Measurements from ENCODE around the gene TMEM238. TPM values are rescaled to one million over a fixed set of nuclear protein-coding genes. Genes with fewer than 3 reads are reported as not detected.

The TMEM238 gene
- total and polyA plus RNA-seq, 2 donors (not counting 1 experiment from before 2014, with no cell fraction given), result 0.33 TPM; not detected in 1

DNA sequence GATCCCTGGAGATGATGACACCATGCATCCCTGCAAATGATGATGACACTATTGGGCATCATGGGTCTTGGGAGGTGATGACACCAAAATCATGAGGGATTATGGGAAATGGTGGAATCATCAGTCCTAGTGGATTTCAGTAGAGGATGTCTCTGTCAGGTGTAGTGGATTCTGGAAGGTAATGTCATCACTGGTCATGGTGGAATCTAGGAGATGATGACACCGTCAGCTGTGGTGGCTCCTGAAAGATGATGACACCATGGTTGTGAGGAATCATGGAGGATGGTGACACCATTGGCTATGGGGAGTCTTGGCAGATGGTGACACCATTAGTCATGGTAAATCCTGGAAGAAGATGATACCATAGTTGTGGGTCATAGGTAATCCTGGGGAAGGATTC, 47.1 kb upstream of the TMEM238 start:
- Histone ChIP-seq H3K4me2 (ENCODE audit: extremely low read depth, insufficient read depth, low read length) (no peak overlapping the region), H3K4me3 (replicated peaks in 1 of 4; ENCODE audit: control extremely low read depth in 1 of 4, insufficient read depth in 1 of 4, low read depth in 3 of 4, low read length in 4 of 4) (no peak overlapping the region), H3K9ac (ENCODE audit: insufficient read depth, low read length) (no peak overlapping the region), H3K27ac (ENCODE audit: insufficient read depth, low read length) (no peak overlapping the region), H3K4me1 (ENCODE audit: control insufficient read depth, extremely low read depth, insufficient read depth, low read length) (no peaks in the 10 kb centered on the region), H3K9me3 (ENCODE audit: control insufficient read depth, insufficient read depth, low read depth, low read length) (no peaks in the 10 kb centered on the region), H2AFZ (ENCODE audit: low read length) (no peak overlapping the region), H3K27me3 (ENCODE audit: control insufficient read depth, insufficient read depth, low read length) (no peaks in the 10 kb centered on the region), H3K79me2 (ENCODE audit: control insufficient read depth, insufficient read depth, low read length) (no peaks in the 10 kb centered on the region), H3K36me3 (ENCODE audit: control insufficient read depth, insufficient read depth, low read length) (no peaks in the 10 kb centered on the region), H4K20me1 (ENCODE audit: control insufficient read depth, extremely low read depth, insufficient read depth, low read length) (no peaks in the 10 kb centered on the region)
- TF ChIP-seq EZH2 (IDR thresholded peaks at IDR 0.05; ENCODE audit: low read length, missing control alignments), result no peak
- TF ChIP-seq, protein P1, sequence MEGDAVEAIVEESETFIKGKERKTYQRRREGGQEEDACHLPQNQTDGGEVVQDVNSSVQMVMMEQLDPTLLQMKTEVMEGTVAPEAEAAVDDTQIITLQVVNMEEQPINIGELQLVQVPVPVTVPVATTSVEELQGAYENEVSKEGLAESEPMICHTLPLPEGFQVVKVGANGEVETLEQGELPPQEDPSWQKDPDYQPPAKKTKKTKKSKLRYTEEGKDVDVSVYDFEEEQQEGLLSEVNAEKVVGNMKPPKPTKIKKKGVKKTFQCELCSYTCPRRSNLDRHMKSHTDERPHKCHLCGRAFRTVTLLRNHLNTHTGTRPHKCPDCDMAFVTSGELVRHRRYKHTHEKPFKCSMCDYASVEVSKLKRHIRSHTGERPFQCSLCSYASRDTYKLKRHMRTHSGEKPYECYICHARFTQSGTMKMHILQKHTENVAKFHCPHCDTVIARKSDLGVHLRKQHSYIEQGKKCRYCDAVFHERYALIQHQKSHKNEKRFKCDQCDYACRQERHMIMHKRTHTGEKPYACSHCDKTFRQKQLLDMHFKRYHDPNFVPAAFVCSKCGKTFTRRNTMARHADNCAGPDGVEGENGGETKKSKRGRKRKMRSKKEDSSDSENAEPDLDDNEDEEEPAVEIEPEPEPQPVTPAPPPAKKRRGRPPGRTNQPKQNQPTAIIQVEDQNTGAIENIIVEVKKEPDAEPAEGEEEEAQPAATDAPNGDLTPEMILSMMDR (conservative IDR thresholded peaks at IDR 0.05 in 1 of 2, IDR thresholded peaks at IDR 0.05 in 1 of 2; ENCODE audit: low read depth in 1 of 2, low read length in 2 of 2), result no peak
- DNase-seq (ENCODE audit: low read depth in 2 of 2), result no peak

DNA sequence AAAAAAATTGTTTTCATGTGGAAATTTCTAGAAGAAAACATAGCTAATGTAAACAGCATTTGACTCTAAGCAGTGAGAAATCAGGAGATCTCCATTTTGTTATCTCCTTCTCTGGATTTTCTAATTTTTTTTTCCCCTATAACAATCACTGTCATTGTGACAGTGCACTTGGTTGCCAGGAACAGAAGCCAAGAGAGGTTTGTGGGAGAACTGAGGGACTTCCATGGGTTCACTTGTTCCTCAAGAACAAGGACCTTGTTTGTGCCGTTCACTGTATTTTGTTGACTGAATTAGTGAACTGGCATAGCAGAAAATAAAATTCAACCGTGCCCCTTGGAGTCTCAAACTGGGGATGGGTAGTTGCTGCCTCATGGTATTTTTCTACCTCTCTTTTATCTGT, 42.0 kb upstream of the TMEM238 start:
- Histone ChIP-seq H3K4me2 (ENCODE audit: extremely low read depth, insufficient read depth, low read length) (no peak overlapping the region), H3K9me3 (ENCODE audit: control insufficient read depth, insufficient read depth, low read depth, low read length) (no peaks in the 10 kb centered on the region), H3K79me2 (ENCODE audit: control insufficient read depth, insufficient read depth, low read length) (no peaks in the 10 kb centered on the region), H3K4me3 (replicated peaks in 1 of 4; ENCODE audit: control extremely low read depth in 1 of 4, insufficient read depth in 1 of 4, low read depth in 3 of 4, low read length in 4 of 4) (no peak overlapping the region), H3K9ac (ENCODE audit: insufficient read depth, low read length) (no peak overlapping the region), H3K27ac (ENCODE audit: insufficient read depth, low read length) (no peak overlapping the region), H2AFZ (ENCODE audit: low read length) (no peak overlapping the region), H4K20me1 (ENCODE audit: control insufficient read depth, extremely low read depth, insufficient read depth, low read length) (no peaks in the 10 kb centered on the region), H3K4me1 (ENCODE audit: control insufficient read depth, extremely low read depth, insufficient read depth, low read length) (no peaks in the 10 kb centered on the region), H3K36me3 (ENCODE audit: control insufficient read depth, insufficient read depth, low read length) (no peaks in the 10 kb centered on the region), H3K27me3 (ENCODE audit: control insufficient read depth, insufficient read depth, low read length) (peaks cover 4% of the 10 kb centered on the region)
- no peak for DNase-seq (ENCODE audit: low read depth in 2 of 2)
- TF ChIP-seq, protein P1 (conservative IDR thresholded peaks at IDR 0.05 in 1 of 2, IDR thresholded peaks at IDR 0.05 in 1 of 2; ENCODE audit: low read depth in 1 of 2, low read length in 2 of 2), result no peak
- TF ChIP-seq EZH2 (IDR thresholded peaks at IDR 0.05; ENCODE audit: low read length, missing control alignments), result no peak

DNA sequence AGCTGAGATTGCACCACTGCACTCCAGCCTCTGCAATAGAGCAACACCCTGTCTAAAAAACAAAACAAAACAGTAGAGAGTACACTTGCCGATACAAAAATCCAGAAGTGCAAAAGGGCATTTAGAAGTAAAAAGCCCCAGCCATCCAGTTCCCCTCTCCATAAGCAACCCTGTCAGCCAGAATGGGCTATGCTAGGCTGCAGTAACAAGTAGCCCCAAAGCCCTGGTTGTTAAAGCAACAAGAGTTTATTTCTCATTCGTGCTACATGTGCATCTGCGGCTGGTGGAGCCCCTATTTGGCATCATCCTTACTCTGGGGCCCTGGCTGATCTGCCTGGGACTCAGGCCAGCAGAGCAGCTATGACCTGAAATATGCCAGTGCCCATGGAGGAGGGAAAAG, 40.4 kb upstream of the TMEM238 start:
- H3K4me2 ChIP-seq (ENCODE audit: extremely low read depth, insufficient read depth, low read length), result no peak overlapping the region
- H2AFZ ChIP-seq (ENCODE audit: low read length), result no peak overlapping the region
- peaks cover 4% of the 10 kb centered on the region for H3K27me3 ChIP-seq (ENCODE audit: control insufficient read depth, insufficient read depth, low read length)
- TF ChIP-seq, protein P1 (conservative IDR thresholded peaks at IDR 0.05 in 1 of 2, IDR thresholded peaks at IDR 0.05 in 1 of 2; ENCODE audit: low read depth in 1 of 2, low read length in 2 of 2), result no peak
- no peak for TF ChIP-seq EZH2 (IDR thresholded peaks at IDR 0.05; ENCODE audit: low read length, missing control alignments)
- no peak for DNase-seq (ENCODE audit: low read depth in 2 of 2)
- H3K9ac ChIP-seq (ENCODE audit: insufficient read depth, low read length), result no peak overlapping the region
- no peaks in the 10 kb centered on the region for H3K79me2 ChIP-seq (ENCODE audit: control insufficient read depth, insufficient read depth, low read length)
- no peaks in the 10 kb centered on the region for H3K36me3 ChIP-seq (ENCODE audit: control insufficient read depth, insufficient read depth, low read length)
- no peaks in the 10 kb centered on the region for H3K4me1 ChIP-seq (ENCODE audit: control insufficient read depth, extremely low read depth, insufficient read depth, low read length)
- no peak overlapping the region for H3K4me3 ChIP-seq (replicated peaks in 1 of 4; ENCODE audit: control extremely low read depth in 1 of 4, insufficient read depth in 1 of 4, low read depth in 3 of 4, low read length in 4 of 4)
- H3K27ac ChIP-seq (ENCODE audit: insufficient read depth, low read length), result no peak overlapping the region
- no peaks in the 10 kb centered on the region for H4K20me1 ChIP-seq (ENCODE audit: control insufficient read depth, extremely low read depth, insufficient read depth, low read length)
- H3K9me3 ChIP-seq (ENCODE audit: control insufficient read depth, insufficient read depth, low read depth, low read length), result no peaks in the 10 kb centered on the region
